Tibial artery (tissue), 4 donors: ENCODE data around the gene STK17B.

Source experiments
- DNase-seq, 2 donors: peaks; one replicate each; pipeline ENCODE4 v3.0.0-alpha.2; 2019
- H3K27ac ChIP-seq, 2 donors: fragments of 200-600 bp; sonication (generic) in 1 of 2; 1 replicate in 1 of 2; 2 replicates in 1 of 2; pipeline ENCODE4 v1.5.1; 2018 to 2019; ENCODE audit warnings: mild to moderate bottlenecking in 1 of 2
- H3K27me3 ChIP-seq, 2 donors: fragments of 200-600 bp; sonication (generic) in 1 of 2; one replicate each; pipeline versions ENCODE4 v1.5.1 to v1.6.0; 2016 to 2019
- H3K36me3 ChIP-seq, 3 donors: fragments of 200-600 bp; sonication (generic) in 2 of 3; one replicate each; pipeline ENCODE4 v1.5.1; 2016 to 2019; ENCODE audit warnings: mild to moderate bottlenecking in 2 of 3
- H3K4me1 ChIP-seq, 4 donors: fragments of 200-600 bp; sonication (generic) in 2 of 4; 1 replicate in 3 of 4; 2 replicates in 1 of 4; pipeline ENCODE4 v1.5.1; 2016 to 2019
- H3K4me3 ChIP-seq, 2 donors: fragments of 200-600 bp; sonication (generic) in 1 of 2; 1 replicate in 1 of 2; 2 replicates in 1 of 2; pipeline ENCODE4 v1.5.1; 2018 to 2019; ENCODE audit warnings: mild to moderate bottlenecking in 2 of 2
- H3K9me3 ChIP-seq, 3 donors: fragments of 200-600 bp; sonication (generic) in 1 of 3; one replicate each; pipeline ENCODE4 v1.5.1; 2016 to 2019
- intact Hi-C: fragments of 100-400 bp; cut with DNase I; formaldehyde crosslinking; loops from one replicate; pipeline ENCODE4 v1.15.0; 2023; ENCODE audit warnings: low total_unique reads
- TF ChIP-seq, protein P1 (sequence below), 2 experiments: fragments of 200-600 bp in 1 of 2; fragments of 450-650 bp in 1 of 2; IDR thresholded peaks; one replicate each; pipeline ENCODE4 v1.5.1; 2017 to 2019; ENCODE audit warnings: antibody characterized with exemption in 2 of 2, mild to moderate bottlenecking in 1 of 2, moderate library complexity in 1 of 2

STK17B gene

DNA sequence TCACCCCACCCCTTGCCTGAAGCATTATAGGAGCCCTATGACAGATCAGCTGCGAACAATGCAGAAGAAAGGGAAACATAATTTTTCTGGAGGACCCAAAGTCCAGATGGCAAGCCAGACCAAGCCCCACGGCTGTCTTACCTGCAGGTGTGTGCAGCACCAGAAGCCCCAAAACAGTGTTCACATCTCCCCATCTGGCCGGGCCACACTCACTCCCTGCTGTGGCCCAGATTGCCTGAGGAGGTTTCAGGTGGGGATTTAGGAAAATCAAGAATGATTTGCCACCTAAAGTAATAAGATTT is 11.7 kb upstream of the STK17B start:
- Histone ChIP-seq H3K4me1 (no peaks in the 10 kb centered on the region), H3K27me3 (no peaks in the 10 kb centered on the region), H3K27ac (no peak overlapping the region), H3K36me3 (no peaks in the 10 kb centered on the region), H3K4me3 (no peak overlapping the region), H3K9me3 (no peaks in the 10 kb centered on the region)
- no peak for DNase-seq
- intact Hi-C loops = no loop called here
- TF ChIP-seq, protein P1, sequence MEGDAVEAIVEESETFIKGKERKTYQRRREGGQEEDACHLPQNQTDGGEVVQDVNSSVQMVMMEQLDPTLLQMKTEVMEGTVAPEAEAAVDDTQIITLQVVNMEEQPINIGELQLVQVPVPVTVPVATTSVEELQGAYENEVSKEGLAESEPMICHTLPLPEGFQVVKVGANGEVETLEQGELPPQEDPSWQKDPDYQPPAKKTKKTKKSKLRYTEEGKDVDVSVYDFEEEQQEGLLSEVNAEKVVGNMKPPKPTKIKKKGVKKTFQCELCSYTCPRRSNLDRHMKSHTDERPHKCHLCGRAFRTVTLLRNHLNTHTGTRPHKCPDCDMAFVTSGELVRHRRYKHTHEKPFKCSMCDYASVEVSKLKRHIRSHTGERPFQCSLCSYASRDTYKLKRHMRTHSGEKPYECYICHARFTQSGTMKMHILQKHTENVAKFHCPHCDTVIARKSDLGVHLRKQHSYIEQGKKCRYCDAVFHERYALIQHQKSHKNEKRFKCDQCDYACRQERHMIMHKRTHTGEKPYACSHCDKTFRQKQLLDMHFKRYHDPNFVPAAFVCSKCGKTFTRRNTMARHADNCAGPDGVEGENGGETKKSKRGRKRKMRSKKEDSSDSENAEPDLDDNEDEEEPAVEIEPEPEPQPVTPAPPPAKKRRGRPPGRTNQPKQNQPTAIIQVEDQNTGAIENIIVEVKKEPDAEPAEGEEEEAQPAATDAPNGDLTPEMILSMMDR (IDR thresholded peaks at IDR 0.05) = no peak

GRCh38 chr2:196182439-196183171 is 11.2 kb upstream of the STK17B start:
- no peaks in the 10 kb centered on the region for H3K36me3 ChIP-seq
- no peak for DNase-seq
- H3K4me1 ChIP-seq = no peaks in the 10 kb centered on the region
- no peaks in the 10 kb centered on the region for H3K27me3 ChIP-seq
- no peak overlapping the region for H3K27ac ChIP-seq
- no peaks in the 10 kb centered on the region for H3K9me3 ChIP-seq
- TF ChIP-seq, protein P1 (IDR thresholded peaks at IDR 0.05) = no peak
- intact Hi-C loops = no loop called here
- no peak overlapping the region for H3K4me3 ChIP-seq

DNA sequence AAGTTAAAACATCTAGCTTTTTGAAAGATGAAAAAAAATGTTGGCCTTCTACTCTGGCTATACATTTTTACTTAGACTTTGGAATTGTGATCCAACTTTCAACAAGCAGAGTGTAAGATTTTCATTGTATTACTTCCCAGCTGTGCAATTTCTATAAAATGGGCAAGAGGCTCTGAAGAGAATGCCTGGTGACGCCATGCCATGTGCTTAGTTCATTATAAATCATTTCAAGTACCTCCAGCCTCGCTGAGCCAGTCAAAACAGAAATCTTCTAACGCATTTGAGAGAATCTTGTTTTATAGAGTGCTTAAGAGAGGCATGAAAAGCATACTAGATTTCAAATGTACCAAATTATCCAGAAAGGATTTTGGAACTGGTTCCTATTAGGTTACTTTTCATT is 10.1 kb upstream of the STK17B start:
- DNase-seq = no peak
- Histone ChIP-seq H3K27me3 (no peaks in the 10 kb centered on the region), H3K4me3 (no peak overlapping the region), H3K4me1 (no peaks in the 10 kb centered on the region), H3K27ac (no peak overlapping the region), H3K36me3 (no peaks in the 10 kb centered on the region), H3K9me3 (no peaks in the 10 kb centered on the region)
- TF ChIP-seq, protein P1 (IDR thresholded peaks at IDR 0.05) = no peak
- intact Hi-C loops = no loop called here

GRCh38 chr2:196177124-196177523 is 5.7 kb upstream of the STK17B start:
- Histone ChIP-seq H3K4me1 (peaks cover 0 to 3% (median 0%) of the 10 kb centered on the region in 4 donors), H3K36me3 (no peaks in the 10 kb centered on the region), H3K9me3 (no peaks in the 10 kb centered on the region), H3K27ac (no peak overlapping the region), H3K27me3 (no peaks in the 10 kb centered on the region), H3K4me3 (no peak overlapping the region)
- no peak for DNase-seq
- intact Hi-C loops = no loop called here
- TF ChIP-seq, protein P1 (IDR thresholded peaks at IDR 0.05) = no peak

- Histone ChIP-seq H3K9me3 (no peaks in the 10 kb centered on the region), H3K27ac (no peak overlapping the region), H3K4me1 (peaks cover 0 to 5% (median 0%) of the 10 kb centered on the region in 4 donors), H3K27me3 (no peaks in the 10 kb centered on the region), H3K4me3 (no peak overlapping the region), H3K36me3 (no peaks in the 10 kb centered on the region)
- intact Hi-C loops = no loop called here
- no peak for DNase-seq
- TF ChIP-seq, protein P1 (IDR thresholded peaks at IDR 0.05) = no peak
Observed at GRCh38 chr2:196176142-196176738, 4.9 kb upstream of the STK17B start.
